GM13976 (cell line): ENCODE results near the gene ZNF710.

Experiments used
- DNase-seq: peaks from one replicate; pipeline ENCODE4 v3.0.0; 2012; ENCODE audit warnings: low spot score
- CTCF ChIP-seq: IDR thresholded peaks from 2 replicates; pipeline ENCODE4 v1.5.1; 2012; ENCODE audit warnings: borderline replicate concordance, mild to moderate bottlenecking; ENCODE audit not compliant: insufficient read depth; ENCODE audit errors: extremely low read depth, missing control alignments, control extremely low read depth
- in situ Hi-C: fragments of 300-500 bp; cut with MboI; formaldehyde crosslinking; loops from one replicate; pipeline ENCODE4 v1.12.0; 2022; ENCODE audit warnings: low sequenced_read_pairs, mixed read lengths, inconsistent platforms; ENCODE audit not compliant: unreplicated experiment

Gene ZNF710

DNA sequence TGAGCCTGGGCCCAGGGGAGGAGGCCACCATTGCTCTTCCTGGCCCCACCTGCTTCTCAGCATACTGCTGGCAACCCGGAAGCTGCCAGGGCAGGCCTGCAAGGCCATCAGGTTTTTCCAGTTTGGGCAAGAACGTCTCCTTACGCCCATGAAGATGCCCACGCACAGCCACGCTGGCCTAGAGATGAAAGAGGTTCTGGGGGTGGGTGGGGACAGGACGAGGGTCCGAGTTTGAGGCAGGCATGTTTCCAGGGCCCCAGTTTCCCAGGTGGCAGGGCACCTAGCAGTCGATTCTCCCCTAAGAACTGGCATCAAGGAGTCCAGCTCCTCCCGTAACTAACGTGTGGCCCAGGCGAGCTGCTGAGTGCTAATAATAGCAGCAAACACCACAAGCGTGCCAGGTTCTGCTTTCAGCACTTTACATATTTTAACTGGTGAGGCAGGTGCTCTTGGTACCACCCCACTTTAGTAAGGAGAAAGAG, 45.8 kb downstream of the ZNF710 start:
- in situ Hi-C loops = no loop called here
- peak; percentile 50 for DNase-seq
- TF ChIP-seq CTCF = no peak

- DNase-seq = no peak
- in situ Hi-C loops = no loop called here
- TF ChIP-seq CTCF = no peak
Observed at GRCh38 chr15:90047956-90048575, 46.9 kb downstream of the ZNF710 start.

DNA sequence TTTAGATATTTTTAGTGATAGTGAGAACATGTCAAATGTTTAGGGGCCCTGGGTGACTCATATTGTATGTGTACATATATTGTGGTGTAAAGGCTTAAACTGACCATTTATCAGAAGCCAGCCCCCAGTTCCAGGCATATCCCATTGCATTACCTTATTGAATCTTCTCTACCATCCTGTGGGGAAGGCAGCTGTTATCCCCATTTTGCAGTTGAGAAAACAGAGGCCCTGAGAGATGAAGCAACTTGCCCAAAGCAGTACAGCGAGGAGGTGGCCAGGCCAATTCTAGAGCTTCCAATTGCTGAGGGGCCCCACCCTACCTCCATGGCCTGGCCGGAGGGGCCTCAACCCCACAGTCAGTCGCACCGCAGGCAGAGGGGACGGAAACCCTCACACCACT, 47.9 kb downstream of the ZNF710 start:
- in situ Hi-C loops = no loop called here
- DNase-seq = no peak
- TF ChIP-seq CTCF = no peak

DNA sequence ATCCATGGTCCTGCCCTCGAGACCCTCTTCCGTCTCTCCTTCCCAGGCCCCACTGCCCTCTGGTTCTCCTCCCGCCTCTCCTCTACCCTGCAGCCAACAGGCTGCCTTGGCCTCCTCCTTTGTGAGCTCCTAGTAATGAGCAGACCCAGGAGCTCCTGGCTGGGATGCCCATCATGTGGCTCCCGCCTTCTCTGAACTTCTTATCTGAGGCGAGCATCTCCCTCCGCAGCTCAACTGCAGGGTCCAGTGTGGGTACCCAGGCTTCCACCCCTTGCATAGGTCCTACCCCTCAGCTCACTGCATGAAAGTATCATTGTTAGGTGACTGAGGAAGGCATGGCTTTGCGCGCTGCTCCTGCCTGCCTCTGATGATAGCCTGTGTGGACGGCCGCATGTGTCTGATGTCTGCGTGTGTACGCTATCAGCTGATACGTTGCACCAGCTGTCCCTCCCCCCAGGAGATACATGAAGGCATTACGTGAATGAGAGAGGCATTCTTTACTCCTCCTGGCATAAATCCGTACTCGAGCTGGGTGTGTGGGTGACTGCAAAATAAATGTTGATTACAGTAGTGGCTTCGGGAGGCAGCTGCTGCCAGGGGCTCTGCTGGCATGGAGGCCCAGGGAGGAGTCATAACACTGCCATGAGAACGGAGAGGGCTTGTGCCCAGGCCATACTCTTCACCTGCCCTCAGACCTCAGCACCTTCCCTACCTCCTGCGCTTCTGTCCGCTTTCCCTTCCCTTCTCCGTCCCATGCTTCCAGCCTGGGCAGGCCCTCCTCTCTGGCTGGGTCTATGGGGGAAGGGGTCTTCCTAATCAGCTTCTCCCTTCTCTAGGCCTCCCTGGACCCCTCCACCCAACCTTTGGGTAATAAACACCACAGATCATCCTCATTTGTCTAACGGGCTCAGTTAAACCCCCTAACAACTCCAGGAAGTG, 48.8 kb downstream of the ZNF710 start:
- no peak for TF ChIP-seq CTCF
- no peak for DNase-seq
- in situ Hi-C loops = no loop called here

GRCh38 chr15:90051874-90052273, 50.8 kb downstream of the ZNF710 start:
- TF ChIP-seq CTCF = no peak
- in situ Hi-C loops = no loop called here
- DNase-seq = no peak

DNA sequence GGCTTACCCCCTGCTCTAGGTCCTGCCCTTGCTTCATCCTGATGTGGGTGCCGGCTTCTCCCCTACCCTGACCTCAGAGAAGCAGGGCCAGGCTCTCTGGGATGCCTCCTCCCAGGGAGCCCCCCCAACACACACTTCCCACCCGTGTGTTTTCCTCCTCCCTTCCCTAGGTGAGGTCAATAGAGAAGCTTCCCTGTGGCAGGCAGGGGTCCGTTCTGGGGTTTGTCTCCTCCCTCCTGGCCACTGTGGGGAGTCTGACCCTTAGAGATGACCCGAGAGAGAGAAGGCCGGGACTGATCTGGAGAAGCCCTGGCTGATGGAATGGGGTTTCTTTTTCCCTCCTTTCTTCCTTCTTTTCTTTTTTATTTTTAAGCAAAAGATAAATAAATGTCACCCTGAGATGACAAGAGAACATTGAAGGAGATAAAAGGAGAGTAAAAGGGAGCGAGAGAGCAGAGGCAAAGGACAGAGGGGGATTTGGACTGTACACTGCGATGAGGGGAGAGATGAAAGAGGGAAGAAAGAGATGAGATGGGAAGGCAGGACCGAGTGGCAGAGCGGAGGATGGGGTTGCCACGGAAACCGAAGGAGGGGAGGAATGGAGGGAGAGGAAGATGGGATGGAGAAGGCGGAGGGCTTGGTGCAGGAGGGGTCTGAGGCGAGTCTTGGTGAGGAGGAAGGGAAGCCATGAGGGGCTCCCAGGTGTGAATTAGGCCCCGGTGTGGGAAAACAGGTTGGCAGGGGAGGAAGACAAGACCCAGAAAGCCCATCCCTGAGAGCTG, 52.8 kb downstream of the ZNF710 start:
- in situ Hi-C loops = no loop called here
- DNase-seq = no peak
- TF ChIP-seq CTCF = no peak
